ENCODE data around the gene FERMT3.
A peak's percentile ranks its signal among the peaks of the same experiment; 100 is the strongest.
"Not testable (repeated sequence)": the region's sequence is repeated elsewhere in the genome, so short reads cannot be mapped to it uniquely, and the experiment has no call there.

FERMT3 gene

GRCh38 chr11:64206457-64207255, at the start of gene FERMT3:
Gene FERMT3, plus strand, starts transcription at chr11:64206721. Its CDS starts 644 bp downstream, at chr11:64207365.
- no peak for DNase-seq

DNA sequence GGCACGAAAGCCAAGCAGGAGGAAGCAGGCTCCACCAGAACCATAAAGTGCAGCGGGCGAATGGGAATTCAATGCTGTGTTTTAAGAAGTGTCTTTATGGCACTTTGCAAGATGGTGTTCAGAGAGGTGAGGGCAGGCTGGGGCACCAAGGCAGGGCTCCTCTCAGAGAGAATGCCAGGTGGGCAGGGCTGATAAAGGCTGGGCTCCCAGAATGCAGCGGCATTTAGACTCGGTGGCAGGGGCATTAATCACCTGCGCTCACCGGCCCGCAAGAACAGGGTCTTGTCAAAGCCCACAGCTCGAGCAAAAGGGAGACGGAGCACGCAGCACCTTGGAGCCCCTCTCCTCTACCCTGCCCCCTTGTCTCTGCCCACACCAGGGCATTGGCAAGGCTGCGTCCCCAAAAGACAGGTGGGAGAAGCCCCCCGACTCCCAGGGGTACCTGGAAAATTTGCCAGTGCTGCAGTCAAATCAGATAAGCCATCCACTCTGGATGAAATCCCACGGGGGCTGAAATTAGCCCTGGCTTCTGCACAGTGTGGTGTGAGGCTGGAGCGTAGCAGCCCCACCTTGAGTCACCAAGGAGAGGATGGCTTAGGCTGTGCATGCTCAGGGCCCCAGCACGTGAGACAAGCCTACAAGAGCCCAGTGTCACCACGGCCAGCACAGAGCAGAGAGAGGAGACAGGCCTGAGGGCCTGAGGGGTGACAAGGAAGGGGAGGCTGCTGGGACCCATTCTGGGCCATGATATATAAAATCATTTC, 48.7 kb upstream of the FERMT3 start:
- no peak for DNase-seq

DNA sequence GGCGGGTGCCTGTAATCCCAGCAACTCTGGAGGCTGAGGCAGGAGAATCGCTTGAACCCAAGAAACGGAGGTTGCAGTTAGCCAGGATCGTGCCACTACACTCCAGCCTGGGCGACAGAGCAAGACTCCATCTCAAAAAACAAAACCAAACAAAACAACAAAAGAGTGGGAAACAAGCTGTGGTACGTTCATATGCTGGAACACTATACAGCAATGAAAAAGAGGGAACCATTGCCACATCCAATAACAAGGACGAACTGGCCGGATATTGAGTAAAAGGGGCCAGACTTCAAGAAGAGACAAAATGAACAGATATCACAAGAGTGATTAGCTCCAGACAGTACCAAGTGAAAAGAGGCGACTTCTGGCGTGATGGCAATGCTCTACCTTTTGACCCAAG, 45.5 kb upstream of the FERMT3 start:
- no peak for DNase-seq

GRCh38 chr11:64162769-64163168, 43.8 kb upstream of the FERMT3 start:
- DNase-seq = not testable (repeated sequence)

DNA sequence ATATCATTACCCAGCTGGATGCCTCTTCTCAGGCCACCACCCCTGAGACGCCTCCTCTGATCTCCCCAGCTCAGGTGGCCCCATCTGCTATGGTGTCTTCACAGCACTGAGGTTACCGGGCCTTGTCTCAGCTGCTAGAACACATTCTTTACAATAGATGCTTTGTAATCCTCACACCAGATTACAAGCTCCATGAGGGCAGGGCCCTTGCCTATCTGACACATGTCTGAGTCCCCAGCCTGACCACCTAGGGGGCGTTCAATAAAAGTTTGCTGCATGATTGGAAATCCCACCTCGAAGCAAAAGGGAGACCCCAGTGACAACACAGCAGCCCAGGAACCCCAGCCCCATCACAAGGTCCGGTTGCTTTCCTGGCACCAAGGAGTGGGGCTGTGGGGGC, 42.6 kb upstream of the FERMT3 start:
- DNase-seq = no peak

DNA sequence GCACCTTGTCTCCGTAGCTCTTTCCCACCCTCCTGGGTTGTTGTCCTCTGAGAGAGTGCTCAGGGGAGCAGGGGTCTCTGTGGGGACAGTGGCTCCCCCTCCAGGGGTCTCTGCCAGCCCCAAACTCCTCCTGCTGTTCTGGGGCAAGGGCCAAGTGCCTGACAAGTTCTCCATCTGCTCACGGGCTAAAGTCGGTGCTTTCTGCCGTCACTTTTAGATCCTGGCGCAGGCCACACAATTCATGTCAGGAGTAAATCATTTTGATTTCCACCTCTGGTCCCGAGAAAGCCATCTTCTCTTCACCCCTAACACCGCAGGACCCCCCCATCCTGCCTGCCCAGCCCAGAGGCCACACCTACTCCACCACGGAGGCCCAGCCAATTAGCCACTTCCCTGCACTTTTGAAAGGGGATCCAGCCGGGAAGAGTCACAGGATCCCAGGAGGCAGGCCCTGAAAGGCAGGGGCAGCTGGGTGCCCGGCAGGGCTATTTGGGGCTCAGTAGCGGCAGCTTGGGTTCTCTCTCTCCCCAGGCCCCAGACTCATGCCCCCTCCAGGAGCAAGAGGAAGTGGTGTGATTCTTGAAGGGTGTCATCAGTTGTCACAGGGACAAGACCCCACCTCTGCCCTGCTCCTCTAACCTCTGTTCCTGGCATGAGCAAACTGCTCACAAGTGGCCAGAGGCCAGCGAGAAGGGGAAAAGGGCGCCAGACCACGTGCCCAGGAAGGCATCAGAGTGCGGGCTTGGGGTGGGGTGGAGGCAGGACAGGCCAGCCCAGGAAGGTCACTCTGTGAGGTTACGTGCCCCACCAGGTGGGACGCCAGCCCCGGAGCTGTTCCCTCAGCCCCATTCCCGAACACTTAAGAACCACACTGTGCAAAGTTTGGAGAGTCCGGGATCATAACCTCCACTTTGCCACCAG, 41.9 kb upstream of the FERMT3 start:
- no peak for DNase-seq

- DNase-seq = no peak
These were observed 41.1 kb upstream of the FERMT3 start for GRCh38 chr11:64165481-64165841.

DNA sequence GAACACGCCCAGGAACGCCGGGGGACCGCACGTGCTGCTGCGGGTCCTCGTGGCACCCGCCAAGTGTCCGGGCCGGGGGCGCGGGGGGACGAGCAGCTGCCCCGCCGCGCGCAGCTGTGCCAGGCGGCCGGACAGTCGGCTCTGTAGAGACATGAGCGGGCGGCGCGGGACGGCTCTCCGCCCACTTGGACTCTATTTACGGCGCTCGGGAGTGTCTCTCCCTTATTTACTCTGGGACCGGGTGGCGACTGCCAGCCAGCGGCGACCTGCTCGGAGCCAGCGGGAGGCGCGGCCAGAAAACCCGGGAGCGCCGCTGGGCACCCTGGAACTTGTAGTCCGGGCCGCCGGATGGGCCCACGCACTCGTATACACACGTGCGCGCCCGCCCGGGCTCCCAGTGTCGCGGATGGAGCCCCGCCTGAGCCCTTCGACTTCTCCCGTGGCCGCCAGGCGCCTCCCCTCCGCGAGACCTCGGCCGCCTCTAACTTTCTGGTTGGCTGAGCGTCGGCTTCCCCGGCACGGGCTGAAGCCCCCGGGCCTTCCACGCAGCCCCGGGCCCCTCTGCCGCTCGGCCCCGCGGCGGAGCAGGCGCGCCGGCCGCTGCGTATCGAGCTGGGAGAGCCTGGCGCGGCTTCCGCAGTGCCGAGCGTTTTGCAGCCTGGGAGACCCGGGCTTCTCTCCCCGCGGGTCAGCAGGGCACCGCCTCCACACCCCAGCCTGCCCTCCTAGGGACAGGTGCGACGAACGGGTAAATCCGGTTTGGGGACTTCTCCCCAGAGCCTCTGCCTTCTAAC, 40.5 kb upstream of the FERMT3 start, which contains the start of gene MACROD1:
TSS of gene MACROD1 (minus strand) at position 272 of the 794 bp plus-strand sequence. CDS start at position 153, 119 bp downstream.
- peak; percentile 75 for DNase-seq

- no peak for DNase-seq
These were observed 36.1 kb upstream of the FERMT3 start for GRCh38 chr11:64170419-64170818.

DNA sequence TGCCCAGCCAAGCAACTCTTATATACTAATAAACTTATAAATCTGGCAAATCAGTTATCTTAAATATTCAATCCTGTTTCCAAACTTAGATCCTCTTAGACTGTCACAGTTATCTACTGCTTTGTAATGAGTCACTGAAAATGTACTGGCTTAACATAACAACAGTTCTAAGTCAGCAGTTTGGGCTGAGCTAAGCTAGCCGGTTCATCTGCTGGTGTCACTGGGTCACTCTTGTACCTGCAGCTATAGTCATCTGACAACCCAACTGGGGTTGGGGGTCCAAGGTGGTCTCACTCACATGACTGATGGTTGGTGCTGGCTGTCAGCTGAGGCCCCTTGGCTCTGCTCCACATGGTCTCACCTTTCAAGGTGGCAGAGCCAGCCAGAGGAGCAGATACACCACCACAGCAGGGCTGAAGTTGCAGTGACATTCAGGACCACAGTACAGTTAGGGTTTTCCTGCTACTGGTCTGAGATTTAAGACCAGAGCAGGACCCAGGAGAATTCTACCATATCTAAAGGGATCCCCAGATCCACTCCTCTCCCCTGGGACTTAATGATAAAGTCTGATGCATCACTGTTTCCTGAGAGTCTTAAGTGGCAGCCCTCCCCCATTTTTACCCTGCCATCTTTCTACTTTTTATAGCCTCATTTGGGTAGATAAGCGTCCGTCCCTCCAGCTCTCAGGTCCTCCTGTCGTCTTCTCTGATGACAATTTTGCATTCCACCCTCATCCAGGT, 32.7 kb upstream of the FERMT3 start:
- no peak for DNase-seq

DNA sequence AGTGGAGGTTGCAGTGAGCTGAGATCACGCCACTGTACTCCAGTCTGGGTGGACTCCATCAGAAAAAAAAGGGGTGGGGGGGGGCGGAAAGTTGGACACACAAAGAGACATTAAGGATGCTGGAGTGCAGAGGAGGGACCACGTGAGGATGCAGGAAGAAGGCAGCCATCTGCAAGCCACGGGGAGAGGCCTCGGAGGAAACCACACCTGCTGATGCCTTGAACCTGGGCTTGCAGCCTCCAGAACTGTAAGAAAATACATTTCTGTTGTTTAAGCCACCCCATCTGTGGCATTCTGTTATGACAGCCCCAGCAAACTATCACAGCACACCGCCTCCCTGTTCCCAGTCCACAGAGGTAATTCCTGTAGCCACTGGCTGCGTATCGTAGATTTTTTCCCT, 29.8 kb upstream of the FERMT3 start:
- no peak for DNase-seq

DNA sequence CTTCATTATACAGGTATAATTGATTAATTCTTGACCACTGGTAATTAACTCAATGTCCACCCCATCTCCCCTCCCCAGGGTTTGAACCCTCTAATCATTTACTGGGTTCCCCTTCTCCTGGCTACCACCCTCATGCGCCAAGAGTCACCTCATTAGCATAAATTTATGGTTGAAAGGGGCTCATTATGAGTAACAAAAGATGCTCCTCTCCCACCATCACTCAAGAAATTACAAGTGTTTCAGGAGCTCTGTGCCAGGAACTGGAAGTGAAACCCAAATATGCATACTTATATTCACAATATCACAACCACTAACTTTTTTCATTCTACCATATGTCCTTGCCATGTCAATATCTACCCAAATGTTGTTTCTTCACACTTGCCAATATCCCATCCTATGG, 28.3 kb upstream of the FERMT3 start:
- DNase-seq = no peak

GRCh38 chr11:64178951-64179639, 27.4 kb upstream of the FERMT3 start:
- DNase-seq = no peak

DNA sequence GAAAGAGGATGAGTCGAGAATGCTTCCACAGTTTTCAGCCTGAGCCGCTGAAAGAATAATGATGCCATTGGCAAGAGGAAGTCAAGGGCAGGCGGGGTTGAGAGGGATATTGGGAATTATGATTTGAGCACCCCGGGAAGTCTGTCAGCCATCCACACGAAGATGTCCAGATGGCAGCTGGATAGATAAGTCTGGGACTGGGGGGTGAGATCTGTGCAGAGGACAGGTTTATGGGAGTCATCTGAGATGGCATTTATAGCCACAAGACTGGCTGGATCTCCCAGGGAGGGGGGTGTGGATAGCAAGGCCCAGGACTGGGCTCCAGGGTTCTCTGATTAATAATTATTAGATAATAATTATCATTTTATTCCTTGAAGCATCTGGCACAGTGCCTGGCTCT, 25.6 kb upstream of the FERMT3 start:
- no peak for DNase-seq

GRCh38 chr11:64181506-64182411, 24.8 kb upstream of the FERMT3 start:
- peak; percentile 72 for DNase-seq

DNA sequence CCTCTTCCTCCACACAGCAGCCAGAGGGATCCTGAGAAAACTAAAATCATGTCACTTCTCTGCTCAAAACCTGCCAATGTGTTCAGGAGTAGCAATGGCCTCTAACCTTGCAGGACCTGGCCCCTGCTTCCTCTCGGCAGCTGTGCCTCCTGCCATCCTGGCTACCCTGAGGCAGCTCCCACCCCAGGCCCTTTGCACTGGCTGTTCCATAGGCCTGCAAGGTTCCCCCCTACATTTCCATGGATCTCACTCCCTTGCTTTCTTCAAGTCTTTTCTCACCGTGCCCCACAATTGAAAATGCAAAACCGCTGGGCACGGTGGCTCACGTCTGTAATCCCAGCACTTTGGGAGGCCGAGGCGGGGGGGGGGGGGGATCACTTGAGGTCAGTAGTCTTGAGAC, 22.6 kb upstream of the FERMT3 start:
- DNase-seq = no peak

DNA sequence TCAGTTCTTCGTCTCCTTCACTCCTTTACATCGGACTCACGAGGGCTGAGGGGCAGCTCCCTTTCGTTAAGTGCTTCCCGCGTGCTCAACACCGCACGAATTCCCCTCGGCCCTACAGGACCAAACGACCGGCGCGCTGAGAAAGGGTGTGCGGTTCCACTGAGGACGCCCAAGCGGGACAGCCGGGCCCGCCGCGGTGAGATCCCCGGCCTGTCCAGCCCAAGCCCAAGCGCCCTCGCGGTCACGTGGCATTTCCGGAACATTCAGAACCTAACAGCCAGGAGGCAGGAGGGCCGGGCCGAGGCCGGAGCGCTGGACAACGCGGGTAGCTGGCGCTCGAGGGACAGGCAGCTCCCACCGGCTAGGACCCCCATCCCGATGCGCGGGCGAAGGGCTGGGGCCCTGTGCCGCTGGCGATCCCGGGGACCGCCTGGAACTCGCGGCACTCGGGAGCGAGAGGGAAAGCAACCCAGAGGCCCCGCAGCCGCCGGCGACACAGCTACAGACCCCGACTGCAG, 21.3 kb upstream of the FERMT3 start:
- DNase-seq = no peak

DNA sequence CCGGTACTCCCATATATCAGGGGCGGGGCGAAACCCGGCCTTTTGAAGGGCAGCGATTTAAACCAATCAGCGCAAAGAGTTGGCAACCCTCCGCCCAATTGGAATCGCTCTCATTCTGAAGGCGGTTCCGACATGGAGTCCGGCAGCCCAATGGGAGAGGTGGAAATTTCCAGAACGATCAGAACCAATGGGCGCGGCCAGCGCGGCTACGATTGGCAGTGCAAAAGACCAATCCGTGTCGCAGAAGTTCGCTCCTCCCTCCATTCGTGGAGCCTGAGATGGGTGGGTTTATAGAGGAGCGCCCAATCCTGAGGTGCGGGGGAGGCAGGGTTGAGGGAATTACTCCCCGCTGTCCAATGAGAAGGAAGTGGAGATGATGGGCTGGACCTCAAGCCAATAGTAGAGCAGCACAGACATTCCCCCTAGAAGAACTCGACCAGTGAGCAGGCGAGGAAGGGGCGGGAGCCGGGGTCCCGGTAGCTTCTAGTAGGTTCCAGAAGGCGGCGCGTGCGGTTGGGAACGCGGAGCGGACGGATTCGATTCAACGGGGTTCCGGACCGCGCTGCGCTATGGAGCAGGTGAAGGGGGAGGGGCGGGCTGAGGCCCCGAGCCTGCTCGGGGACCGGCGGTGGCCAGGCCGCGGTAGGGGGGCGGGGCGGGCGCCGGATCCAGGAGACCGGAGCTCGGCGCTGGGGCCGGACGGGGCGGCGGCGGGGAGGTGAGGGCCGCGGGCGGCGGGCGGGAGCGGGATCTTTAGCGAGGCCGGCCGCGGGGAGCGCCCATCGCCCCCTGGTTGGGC, 20.6 kb upstream of the FERMT3 start, which contains the start of gene STIP1:
TSS of gene STIP1 (plus strand) at position 479 of the 799 bp plus-strand sequence. CDS start at position 570, 91 bp downstream.
- peak; percentile 99 for DNase-seq

All from T1000 (cell line).